Measurements from ENCODE around the gene RHO.

RHO gene

GRCh38 chr3:129584631-129585030, 56.2 kb downstream of the RHO start:
- Histone ChIP-seq H3K4me3 (ENCODE audit: low read depth, low read length) (no peak overlapping the region), H3K9me3 (ENCODE audit: control insufficient read depth, insufficient read depth, low read depth, low read length) (no peaks in the 10 kb centered on the region), H3K36me3 (ENCODE audit: control insufficient read depth, insufficient read depth, low read length) (peaks cover 69% of the 10 kb centered on the region), H3K27me3 (ENCODE audit: control insufficient read depth, insufficient read depth, low read length) (no peaks in the 10 kb centered on the region), H3K4me1 (ENCODE audit: control insufficient read depth, insufficient read depth, low read length) (no peaks in the 10 kb centered on the region), H3K9ac (ENCODE audit: low read length) (no peak overlapping the region), H3K27ac (ENCODE audit: low read depth, low read length) (no peak overlapping the region)
